ENCODE measurements around the gene EXOSC3.

EXOSC3 gene

DNA sequence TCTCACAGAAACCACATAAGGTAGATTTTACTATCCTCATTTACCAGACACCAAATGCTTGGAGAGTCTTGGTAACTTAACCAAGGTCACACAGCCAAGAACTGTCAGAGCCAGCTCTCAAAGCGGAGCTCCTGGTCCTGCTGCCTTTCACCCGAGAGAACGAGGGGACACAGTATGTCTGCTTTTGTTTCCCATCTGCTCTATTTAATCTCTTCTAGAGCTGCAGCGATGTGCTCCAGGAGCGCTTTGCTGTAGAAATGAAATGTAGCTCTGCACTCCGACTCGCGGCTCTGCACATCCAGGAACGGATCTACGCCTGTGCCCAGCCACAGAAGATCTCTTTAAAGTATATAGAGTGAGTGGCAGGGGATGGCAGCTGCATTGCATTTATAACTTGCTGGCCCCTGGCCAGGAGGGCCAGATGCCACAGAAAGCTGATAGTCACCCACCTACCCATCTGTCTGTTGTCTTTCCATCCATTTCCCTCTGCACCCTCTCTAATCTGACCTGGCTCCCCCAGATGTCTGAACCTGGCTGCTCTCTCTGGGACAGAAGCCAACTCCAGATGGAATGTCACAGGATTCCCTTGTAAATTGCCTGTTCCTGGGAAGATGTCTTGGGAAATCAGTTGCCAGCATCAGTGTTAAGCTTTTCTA, 52.6 kb downstream of the EXOSC3 start:
- peak; percentile 25 for DNase-seq (ENCODE audit: low spot score)

DNA sequence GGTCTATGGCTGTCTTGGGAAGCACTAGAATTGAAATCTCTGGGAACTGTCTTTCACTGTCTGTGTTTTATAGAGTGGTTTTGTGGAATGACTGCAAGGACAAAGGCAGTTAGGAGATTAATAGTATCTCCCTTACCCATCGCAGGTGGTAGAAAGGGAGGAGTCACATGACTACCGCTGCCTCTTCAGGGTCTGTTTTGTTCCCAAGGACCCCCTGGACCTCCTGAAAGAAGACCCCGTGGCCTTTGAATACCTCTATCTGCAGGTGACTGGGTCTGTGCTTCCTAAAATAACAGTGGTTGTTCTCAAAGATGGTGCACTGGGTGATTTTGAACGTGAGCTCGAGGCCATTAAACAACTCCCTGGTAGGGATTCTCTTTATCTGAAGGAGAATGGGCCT, 54.0 kb downstream of the EXOSC3 start:
- no peak for DNase-seq (ENCODE audit: low spot score)

DNA sequence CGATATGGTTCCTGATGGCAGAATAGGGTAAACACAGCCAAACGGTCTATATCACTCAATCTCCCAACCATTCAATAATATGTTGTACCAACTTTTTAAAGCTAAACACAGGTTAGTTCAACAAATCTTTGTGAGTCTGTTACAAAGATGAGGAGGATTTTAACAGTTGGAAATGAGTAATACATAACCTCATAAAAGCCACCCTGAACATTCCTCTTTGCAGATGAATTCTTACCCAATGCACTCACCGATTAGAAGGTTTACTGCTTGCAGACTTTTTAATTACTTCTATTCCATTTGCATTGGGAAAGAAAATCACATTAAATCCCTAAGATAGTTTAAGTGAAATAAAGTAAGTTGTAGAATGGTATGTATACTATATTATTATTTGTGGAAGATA, 54.6 kb downstream of the EXOSC3 start:
- DNase-seq (ENCODE audit: low spot score), result no peak
